HK-2 (cell line): Measurements from ENCODE around the gene PRKCA.

Source experiments
- DNase-seq: peaks from one replicate; pipeline ENCODE4 v3.0.0-alpha.2; 2018; ENCODE audit not compliant: unreplicated experiment

PRKCA gene

DNA sequence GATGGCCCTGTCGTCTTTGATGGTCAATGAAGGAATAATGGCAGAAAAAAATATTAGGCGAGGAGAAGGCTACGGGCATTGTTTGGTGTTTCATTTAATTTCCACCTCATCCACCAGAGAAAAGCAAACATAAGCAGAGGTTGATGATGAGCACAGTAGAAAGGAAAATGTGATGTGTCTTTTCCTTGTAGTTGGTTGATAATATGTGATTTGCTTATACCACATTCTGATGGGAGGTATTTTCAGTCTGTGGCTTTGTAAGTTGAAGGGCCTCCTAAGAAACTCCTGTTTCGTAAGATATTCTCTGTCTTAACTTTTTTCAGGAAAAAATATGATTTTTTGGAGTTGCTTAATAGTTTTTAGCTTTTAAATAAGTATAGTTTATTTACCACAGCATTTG lies 215.7 kb downstream of the PRKCA start:
- DNase-seq, result no peak

- no peak for DNase-seq
Observed at GRCh38 chr17:66518677-66519076, 216.3 kb downstream of the PRKCA start.

DNA sequence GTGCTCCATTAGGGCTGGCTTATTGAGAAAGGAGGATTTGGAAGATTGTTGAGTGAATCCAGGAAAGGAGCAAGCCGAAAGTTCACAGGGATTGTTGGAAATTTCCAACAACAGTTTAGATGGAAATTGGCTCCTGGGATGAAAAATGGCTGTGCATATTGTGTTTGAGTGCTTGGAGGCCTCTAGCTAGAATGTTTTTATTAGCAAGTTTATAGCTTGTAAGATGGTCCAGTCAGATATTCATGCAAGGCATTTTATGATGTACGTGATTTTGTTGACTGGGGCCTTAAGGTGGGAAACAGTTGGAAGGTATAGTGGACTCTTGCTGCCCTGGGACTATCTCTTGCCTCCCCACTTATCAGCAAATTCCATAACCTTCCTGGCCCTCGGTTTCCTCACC lies 216.7 kb downstream of the PRKCA start:
- no peak for DNase-seq

DNA sequence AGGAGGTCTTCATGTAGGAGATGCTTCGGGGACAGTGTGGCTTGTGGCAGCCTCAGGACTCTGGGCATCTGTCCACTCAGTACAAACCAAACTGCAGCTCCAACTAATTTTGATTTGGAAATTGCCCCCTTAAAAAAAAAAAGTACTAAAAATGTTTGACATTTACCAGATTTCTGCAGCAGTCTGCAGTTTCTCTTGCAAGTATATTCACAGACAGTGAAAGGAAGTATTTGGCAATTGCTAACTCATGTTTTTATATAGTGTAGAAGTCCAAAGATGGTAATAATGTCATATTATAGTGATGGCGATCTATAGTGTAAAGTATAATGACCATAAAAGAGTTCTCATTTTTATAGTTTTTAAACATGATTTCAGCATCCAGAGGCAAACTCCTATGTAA lies 218.6 kb downstream of the PRKCA start:
- no peak for DNase-seq

DNA sequence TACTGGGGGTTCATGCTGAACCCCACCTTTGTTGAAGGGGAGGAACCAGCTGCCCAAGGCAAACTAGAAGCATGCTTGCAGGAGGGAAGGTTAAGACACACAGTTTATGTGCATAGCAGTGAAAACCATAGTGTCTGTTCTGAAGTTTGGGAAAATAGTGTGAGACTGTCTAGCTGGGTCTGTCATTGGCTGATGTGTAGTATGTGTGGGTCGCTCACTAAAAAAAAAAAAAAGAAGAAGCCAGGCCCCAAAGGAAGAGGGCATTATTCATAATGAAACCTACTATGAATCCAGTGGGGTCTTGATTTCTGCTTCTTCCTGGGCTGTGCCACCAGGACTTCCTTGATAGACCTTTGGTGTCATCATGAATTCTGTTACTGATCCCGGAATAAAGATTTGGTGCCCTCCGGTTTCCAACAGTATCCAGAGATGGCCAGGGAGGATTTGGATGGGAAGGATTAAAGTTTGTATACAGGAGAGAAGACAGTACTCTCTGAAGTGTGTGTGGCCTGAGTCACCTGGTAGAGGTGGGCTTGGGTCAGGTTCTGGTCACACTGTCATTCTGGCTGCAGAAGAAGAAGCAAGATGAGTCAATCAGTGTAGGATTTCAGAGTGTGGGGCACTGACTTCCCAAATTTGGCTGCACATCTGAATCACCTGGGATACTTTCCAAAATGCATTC lies 220.3 kb downstream of the PRKCA start:
- DNase-seq, result no peak

DNA sequence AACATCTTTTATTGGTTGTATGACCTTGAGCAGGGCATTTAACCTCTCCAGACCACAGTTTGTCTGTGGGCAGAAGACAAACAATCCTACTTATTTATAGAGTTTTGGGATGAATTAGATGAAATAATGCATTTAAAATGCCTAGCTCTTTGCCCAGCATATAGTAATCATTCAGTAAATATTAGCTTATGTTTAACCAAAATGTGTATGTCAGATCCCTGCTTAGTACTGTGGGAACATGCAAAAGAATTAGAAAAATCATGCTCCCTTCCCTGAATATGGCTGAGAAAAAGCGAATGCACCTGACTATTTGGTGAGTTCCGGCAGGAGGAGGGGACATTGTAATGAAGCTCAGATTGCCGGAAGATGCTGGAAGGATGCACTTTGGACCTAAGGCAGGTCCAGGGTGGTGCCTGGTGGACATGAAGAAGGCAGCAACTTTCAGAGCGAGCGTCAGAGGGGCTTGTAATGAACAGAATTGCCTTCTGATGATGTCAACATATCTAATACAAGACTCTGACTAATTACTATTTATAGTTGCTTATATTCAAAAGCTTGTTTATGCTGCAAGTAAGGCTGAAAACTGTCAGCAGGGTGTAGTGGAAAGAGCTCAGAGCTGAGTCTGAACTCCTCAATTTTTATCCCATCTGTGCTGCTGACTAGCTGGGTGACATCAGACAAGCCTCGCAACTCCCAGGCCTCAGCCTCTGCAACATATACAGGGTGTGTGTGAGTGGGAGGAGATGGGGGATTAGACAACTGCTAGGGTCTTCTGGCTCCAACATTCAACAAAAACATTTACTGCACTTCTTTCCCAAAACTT lies 221.2 kb downstream of the PRKCA start:
- no peak for DNase-seq

DNA sequence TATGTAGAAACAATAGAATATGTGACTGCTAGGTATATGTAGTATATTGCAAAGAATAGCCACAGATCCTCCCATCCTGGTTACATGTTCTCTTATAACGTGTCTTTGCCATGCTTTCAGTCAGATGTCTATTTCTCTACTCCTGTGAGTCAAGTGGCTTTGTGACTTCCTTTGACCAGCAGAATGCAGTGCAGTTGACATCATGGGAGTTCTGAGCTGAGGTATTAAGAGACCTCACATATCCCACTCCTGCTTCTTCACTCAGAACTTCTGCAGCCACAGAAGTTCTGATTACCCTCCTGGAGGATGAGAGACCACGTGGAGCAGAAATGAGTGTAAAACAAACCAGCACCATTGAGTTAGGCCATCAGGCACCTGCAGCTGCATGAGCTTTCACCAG lies 222.5 kb downstream of the PRKCA start:
- no peak for DNase-seq

DNA sequence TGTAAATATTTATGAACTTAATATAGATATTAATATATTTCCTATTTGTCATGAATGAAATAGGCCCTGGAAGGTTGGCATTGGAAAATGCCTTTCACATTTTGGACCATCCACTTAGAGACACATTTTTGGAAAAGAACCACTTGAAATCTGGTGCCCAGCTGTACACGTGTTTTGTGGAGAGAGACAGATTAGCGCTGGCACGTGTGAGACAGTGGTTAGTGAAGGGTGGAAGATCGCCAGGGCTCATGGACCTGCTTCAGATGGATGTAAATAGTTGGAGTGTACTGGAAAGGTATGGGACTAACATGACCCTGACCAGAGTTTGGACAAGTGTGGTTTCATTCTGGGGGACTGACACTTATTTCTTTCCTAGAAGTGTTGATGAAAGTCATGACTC lies 222.9 kb downstream of the PRKCA start:
- DNase-seq, result no peak

GRCh38 chr17:66526827-66527226 lies 224.4 kb downstream of the PRKCA start:
- DNase-seq, result no peak

GRCh38 chr17:66527335-66527734 lies 224.9 kb downstream of the PRKCA start:
- DNase-seq, result no peak

GRCh38 chr17:66531851-66532295 lies 229.5 kb downstream of the PRKCA start:
- no peak for DNase-seq

- no peak for DNase-seq
Observed at GRCh38 chr17:66533572-66533971, 231.2 kb downstream of the PRKCA start.

DNA sequence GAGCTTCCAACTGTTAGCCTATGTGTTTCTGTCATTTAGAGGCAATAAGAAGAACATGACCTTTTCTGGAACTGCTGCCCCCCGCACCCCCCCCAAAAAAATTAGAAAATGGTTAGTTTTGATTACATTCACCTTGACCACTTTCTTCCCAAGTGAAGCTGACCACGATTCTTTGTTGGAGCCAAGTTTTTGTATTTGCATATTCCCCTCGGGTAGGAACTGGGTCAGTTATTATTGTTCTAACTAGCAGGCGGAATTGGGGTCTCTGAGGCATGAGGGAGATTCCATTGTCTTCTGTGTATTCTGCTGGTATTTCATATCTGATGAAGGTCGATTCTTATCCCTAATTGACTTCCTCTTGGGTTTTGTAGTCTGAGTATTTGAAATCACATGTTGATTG lies 231.6 kb downstream of the PRKCA start:
- no peak for DNase-seq

GRCh38 chr17:66535611-66536010 lies 233.2 kb downstream of the PRKCA start:
- no peak for DNase-seq

DNA sequence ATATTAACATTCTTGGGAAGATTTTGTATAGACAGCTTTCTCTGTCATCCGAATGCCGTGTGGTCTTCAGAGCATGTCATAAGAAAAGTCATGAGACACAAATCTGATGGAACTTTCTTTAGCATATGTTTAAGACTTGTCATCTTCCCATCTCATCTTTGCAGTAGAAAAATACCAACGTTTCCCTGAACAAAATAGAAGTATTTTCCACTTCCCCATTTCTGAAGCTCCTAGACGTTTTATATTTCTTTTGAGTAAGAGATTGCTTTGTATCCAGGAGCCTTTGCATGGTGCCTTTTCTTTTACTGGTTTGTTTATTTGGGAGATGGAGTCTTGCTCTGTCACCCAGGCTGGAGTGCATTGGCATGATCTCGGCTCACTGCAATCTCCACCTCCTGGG lies 235.1 kb downstream of the PRKCA start:
- no peak for DNase-seq

GRCh38 chr17:66538776-66539175 lies 236.4 kb downstream of the PRKCA start:
- no peak for DNase-seq

GRCh38 chr17:66540131-66540781 lies 237.8 kb downstream of the PRKCA start:
- no peak for DNase-seq

GRCh38 chr17:66541461-66542128 lies 239.2 kb downstream of the PRKCA start:
- no peak for DNase-seq

DNA sequence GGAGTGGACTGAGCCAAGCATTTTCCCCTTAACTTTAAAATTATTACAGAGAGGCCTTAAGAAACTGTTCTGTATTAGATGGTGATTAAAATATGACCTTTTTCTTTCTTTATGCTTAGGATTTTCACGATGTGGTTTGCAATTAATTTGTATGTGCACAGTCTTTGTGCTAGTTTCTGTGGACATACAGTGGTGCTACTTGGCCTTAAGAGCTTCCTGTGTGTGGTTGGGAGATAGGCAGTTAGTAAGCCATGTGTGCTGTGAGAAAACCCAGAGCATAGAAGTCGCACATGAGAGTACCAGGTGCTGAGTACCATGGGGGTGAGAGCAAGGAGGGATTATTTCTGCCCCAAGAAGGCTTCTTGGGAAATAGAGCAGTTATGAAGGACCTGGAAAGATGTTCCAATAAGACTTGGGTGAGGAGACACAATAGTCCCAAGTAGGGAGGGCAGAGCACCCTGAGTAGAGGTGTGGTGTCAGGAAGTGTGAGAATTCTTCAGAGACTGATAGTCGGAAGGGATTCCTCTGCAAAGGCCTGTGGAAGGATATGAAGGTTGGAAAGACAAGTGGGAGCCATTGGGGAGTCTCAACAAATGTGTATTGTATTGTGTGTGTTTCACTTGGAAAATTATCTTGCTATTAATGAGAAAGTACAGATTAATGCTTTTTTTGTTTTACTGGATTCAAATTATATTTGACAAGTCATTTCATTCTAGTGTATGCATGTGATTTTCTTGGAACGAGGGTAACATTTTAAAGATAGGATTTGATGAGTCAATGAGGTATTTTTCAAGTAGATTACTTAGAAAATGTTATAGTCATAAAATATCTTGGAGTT lies 239.9 kb downstream of the PRKCA start:
- no peak for DNase-seq

GRCh38 chr17:66542967-66543520 lies 240.6 kb downstream of the PRKCA start:
- DNase-seq, result no peak

- no peak for DNase-seq
Observed at GRCh38 chr17:66543526-66543925, 241.1 kb downstream of the PRKCA start.
